ENCODE results near the gene C8A. TPM values are rescaled to one million over a fixed set of nuclear protein-coding genes. Genes with fewer than 3 reads are reported as not detected.

The C8A gene
- total RNA-seq, 3 donors from 2014 or later (not counting 1 experiment from before 2014, with no cell fraction given): not detected

DNA sequence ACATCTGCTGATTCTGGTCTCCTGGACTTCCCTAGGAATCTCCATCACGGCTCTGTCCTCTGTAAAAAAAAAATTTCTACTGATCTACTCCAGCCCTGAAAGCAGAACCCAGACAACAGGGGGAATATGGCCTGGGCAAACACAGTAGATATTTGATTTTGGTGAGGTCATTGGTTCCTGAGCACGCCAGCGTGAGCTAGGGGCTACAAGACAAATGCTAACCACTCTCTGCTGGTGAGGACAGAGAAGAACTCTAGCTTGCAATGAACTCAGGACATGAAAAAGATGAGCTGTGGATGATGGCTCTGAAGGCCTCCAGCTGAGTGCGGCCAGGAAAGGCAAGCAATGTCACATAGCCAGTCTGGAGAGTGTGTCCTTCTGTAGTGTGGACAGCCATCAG lies 18.2 kb upstream of the C8A start:
- Histone ChIP-seq H3K27ac (ENCODE audit: low read length) (no peak overlapping the region), H3K36me3 (ENCODE audit: control insufficient read depth, insufficient read depth, low read length) (no peaks in the 10 kb centered on the region), H3K9me3 (ENCODE audit: control insufficient read depth, insufficient read depth, low read length) (no peaks in the 10 kb centered on the region), H3K4me1 (ENCODE audit: control insufficient read depth, insufficient read depth, low read length) (peaks cover 5% of the 10 kb centered on the region), H3K27me3 (ENCODE audit: control insufficient read depth, insufficient read depth, low read length) (no peaks in the 10 kb centered on the region), H3K4me3 (ENCODE audit: low read length) (no peak overlapping the region)
- TF ChIP-seq, protein P1, sequence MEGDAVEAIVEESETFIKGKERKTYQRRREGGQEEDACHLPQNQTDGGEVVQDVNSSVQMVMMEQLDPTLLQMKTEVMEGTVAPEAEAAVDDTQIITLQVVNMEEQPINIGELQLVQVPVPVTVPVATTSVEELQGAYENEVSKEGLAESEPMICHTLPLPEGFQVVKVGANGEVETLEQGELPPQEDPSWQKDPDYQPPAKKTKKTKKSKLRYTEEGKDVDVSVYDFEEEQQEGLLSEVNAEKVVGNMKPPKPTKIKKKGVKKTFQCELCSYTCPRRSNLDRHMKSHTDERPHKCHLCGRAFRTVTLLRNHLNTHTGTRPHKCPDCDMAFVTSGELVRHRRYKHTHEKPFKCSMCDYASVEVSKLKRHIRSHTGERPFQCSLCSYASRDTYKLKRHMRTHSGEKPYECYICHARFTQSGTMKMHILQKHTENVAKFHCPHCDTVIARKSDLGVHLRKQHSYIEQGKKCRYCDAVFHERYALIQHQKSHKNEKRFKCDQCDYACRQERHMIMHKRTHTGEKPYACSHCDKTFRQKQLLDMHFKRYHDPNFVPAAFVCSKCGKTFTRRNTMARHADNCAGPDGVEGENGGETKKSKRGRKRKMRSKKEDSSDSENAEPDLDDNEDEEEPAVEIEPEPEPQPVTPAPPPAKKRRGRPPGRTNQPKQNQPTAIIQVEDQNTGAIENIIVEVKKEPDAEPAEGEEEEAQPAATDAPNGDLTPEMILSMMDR (IDR thresholded peaks at IDR 0.05): no peak
- DNase-seq (no peak), ATAC-seq (no peak)
- H3K4me3 Mint-ChIP-seq: no peak overlapping the region
- peaks cover 0 to 5% of the 10 kb centered on the region in 2 donors for H3K27me3 Mint-ChIP-seq (ENCODE audit: low read depth in 2 of 2)
- intact Hi-C loops (cut with micrococcal nuclease): no loop called here
- WGBS (ENCODE audit: insufficient coverage): 95% methylated on average over 3 of the region's 4 CpGs
- peaks cover 19 to 42% of the 10 kb centered on the region in 2 donors for H3K4me1 Mint-ChIP-seq
- no peaks in the 10 kb centered on the region for H3K9me3 Mint-ChIP-seq
- H3K36me3 Mint-ChIP-seq: no peaks in the 10 kb centered on the region
- H3K27ac Mint-ChIP-seq: no peak overlapping the region

DNA sequence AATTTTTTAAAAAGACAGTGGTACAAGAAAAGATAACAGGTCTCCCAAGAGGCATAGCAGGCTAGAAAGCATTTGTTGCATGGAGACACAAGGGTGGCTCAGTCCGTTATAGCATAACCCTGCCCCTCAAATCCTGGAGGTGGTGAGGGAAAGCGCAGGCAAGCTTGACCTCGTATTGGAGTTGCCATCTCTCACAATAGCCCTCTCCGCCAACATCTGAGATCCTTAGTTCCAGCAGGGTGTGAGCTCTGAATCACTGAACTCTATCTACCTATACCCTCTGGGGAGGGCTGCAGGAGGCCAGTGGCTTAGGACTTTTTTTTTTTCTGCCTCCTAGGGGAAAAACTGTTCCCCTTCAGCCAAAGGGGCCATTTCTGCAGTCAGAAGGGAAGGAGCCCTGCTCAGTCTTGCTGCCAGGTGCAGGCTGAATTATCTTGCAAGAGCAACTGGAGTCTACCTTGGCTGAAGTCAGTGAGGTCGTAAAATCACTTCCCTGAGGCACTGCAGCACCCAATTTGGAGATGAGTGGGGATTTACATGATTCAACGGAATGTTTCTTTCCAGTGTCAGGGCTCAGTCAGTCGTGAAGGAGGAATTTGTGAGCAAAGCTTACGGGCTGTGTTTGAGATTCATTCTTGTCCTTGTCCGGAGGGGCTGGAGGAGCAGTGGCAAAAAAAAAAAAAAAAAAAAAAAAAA lies 17.2 kb upstream of the C8A start:
- Histone ChIP-seq H3K4me1 (ENCODE audit: control insufficient read depth, insufficient read depth, low read length) (peaks cover 5% of the 10 kb centered on the region), H3K9me3 (ENCODE audit: control insufficient read depth, insufficient read depth, low read length) (no peaks in the 10 kb centered on the region), H3K27ac (ENCODE audit: low read length) (no peak overlapping the region), H3K27me3 (ENCODE audit: control insufficient read depth, insufficient read depth, low read length) (no peaks in the 10 kb centered on the region), H3K4me3 (ENCODE audit: low read length) (no peak overlapping the region), H3K36me3 (ENCODE audit: control insufficient read depth, insufficient read depth, low read length) (no peaks in the 10 kb centered on the region)
- DNase-seq (no peak), ATAC-seq (no peak)
- WGBS (ENCODE audit: insufficient coverage): 68% methylated on average over 9 of the region's 9 CpGs
- intact Hi-C loops (cut with micrococcal nuclease): no loop called here
- Mint-ChIP-seq H3K36me3 (no peaks in the 10 kb centered on the region), H3K27me3 (ENCODE audit: low read depth in 2 of 2) (peaks cover 0 to 6% of the 10 kb centered on the region in 2 donors), H3K27ac (no peak overlapping the region), H3K9me3 (no peaks in the 10 kb centered on the region), H3K4me1 (peaks cover 19 to 33% of the 10 kb centered on the region in 2 donors), H3K4me3 (no peak overlapping the region)
- TF ChIP-seq, protein P1 (IDR thresholded peaks at IDR 0.05): no peak

DNA sequence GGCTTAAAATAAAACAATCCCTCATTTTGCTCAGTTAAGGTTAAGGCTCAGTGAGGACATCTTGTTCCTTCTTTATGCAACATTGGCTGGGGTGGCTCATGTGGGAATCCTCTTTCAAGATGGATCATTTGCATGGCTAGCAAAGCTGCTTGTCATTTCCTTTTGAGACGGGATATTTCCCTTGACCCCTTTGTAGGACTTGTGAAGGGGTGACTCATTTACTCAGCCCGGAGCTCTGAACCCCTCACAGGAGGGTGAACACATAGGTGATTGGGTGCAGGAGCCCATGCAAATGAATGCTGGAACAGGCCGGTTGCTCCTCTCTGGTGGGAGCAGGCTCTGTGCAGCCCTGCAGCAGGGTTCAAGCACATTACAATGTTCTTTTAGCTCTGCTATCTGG lies 15.8 kb upstream of the C8A start:
- WGBS (ENCODE audit: insufficient coverage): 77% methylated on average over 3 of the region's 3 CpGs
- H3K27me3 Mint-ChIP-seq (ENCODE audit: low read depth in 2 of 2): peaks cover 0 to 6% of the 10 kb centered on the region in 2 donors
- H3K36me3 Mint-ChIP-seq: no peaks in the 10 kb centered on the region
- H3K4me3 Mint-ChIP-seq: no peak overlapping the region
- peaks cover 12 to 19% of the 10 kb centered on the region in 2 donors for H3K4me1 Mint-ChIP-seq
- H3K4me1 ChIP-seq (ENCODE audit: control insufficient read depth, insufficient read depth, low read length): peaks cover 5% of the 10 kb centered on the region
- no peaks in the 10 kb centered on the region for H3K27me3 ChIP-seq (ENCODE audit: control insufficient read depth, insufficient read depth, low read length)
- no peaks in the 10 kb centered on the region for H3K9me3 ChIP-seq (ENCODE audit: control insufficient read depth, insufficient read depth, low read length)
- H3K36me3 ChIP-seq (ENCODE audit: control insufficient read depth, insufficient read depth, low read length): no peaks in the 10 kb centered on the region
- no peak for DNase-seq
- ATAC-seq: no peak
- TF ChIP-seq, protein P1 (IDR thresholded peaks at IDR 0.05): no peak
- H3K4me3 ChIP-seq (ENCODE audit: low read length): no peak overlapping the region
- intact Hi-C loops (cut with micrococcal nuclease): no loop called here
- no peak overlapping the region for H3K27ac Mint-ChIP-seq
- H3K27ac ChIP-seq (ENCODE audit: low read length): no peak overlapping the region
- H3K9me3 Mint-ChIP-seq: no peaks in the 10 kb centered on the region

DNA sequence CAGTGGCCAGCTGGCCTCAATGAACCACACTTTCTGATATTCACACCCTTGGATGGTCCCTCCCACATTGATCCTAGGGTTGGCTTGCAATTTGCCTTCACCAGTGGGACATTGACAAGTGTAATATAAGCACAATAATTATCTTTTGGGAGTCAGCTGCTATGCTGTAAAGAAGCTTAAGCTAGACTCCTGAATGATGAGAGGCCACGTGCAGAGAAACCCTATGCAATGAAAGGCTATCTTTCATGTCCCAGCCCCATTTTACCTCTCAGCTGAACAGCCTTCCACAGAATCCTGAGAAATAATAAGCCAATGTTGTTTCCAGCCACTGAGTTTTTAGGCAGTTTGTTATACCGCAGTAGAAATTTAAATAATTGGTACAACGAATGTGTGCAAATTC lies 11.1 kb upstream of the C8A start:
- WGBS (ENCODE audit: insufficient coverage): 88% methylated on average over 3 of the region's 3 CpGs
- ATAC-seq (no peak), DNase-seq (no peak)
- H3K9me3 Mint-ChIP-seq: no peaks in the 10 kb centered on the region
- Histone ChIP-seq H3K27ac (ENCODE audit: low read length) (no peak overlapping the region), H3K4me3 (ENCODE audit: low read length) (no peak overlapping the region), H3K36me3 (ENCODE audit: control insufficient read depth, insufficient read depth, low read length) (no peaks in the 10 kb centered on the region), H3K27me3 (ENCODE audit: control insufficient read depth, insufficient read depth, low read length) (no peaks in the 10 kb centered on the region), H3K4me1 (ENCODE audit: control insufficient read depth, insufficient read depth, low read length) (no peaks in the 10 kb centered on the region), H3K9me3 (ENCODE audit: control insufficient read depth, insufficient read depth, low read length) (no peaks in the 10 kb centered on the region)
- intact Hi-C loops (cut with micrococcal nuclease): no loop called here
- TF ChIP-seq, protein P1 (IDR thresholded peaks at IDR 0.05): no peak
- no peaks in the 10 kb centered on the region for H3K36me3 Mint-ChIP-seq
- H3K4me3 Mint-ChIP-seq: no peak overlapping the region
- H3K27me3 Mint-ChIP-seq (ENCODE audit: low read depth in 2 of 2): peaks cover 6 to 7% of the 10 kb centered on the region in 2 donors
- peaks cover 9 to 11% of the 10 kb centered on the region in 2 donors for H3K4me1 Mint-ChIP-seq
- H3K27ac Mint-ChIP-seq: no peak overlapping the region
